GM23338 (cell line): ENCODE data around the gene SRI. TPM values are rescaled to one million over a fixed set of nuclear protein-coding genes. Genes with fewer than 3 reads are reported as not detected.

ENCODE experiments used
- ATAC-seq: fragments of 200-7000 bp; cut with Tn5 transposase; 3 replicates; pipeline ENCODE4 v1.9.1; 2020
- DNase-seq: peaks from one replicate; pipeline ENCODE4 v3.0.0-alpha.2; 2015; ENCODE audit warnings: low spot score
- H2AFZ ChIP-seq: fragments of 200-600 bp; sonication (generic); 2 replicates; pipeline ENCODE4 v1.8.0; 2016; ENCODE audit warnings: antibody characterized with exemption, mild to moderate bottlenecking, moderate library complexity
- H3F3A ChIP-seq: fragments of 200-600 bp; sonication (generic); replicated peaks from 2 replicates; pipeline ENCODE4 v1.8.0; 2017; ENCODE audit warnings: antibody characterized with exemption, mixed run types, low read depth
- H3K27ac ChIP-seq: fragments of 200-600 bp; sonication (generic); 2 replicates; pipeline ENCODE4 v1.6.1; 2016; ENCODE audit warnings: low read depth
- H3K27me3 ChIP-seq: fragments of 200-600 bp; sonication (generic); 2 replicates; pipeline ENCODE4 v1.8.0; 2016; ENCODE audit warnings: mild to moderate bottlenecking, mixed run types, moderate library complexity; ENCODE audit not compliant: insufficient read depth
- H3K36me3 ChIP-seq: fragments of 200-600 bp; sonication (generic); 2 replicates; pipeline ENCODE4 v1.8.0; 2016; ENCODE audit warnings: mild to moderate bottlenecking; ENCODE audit not compliant: insufficient read depth
- H3K4me1 ChIP-seq: fragments of 200-600 bp; sonication (generic); 2 replicates; pipeline ENCODE4 v1.8.0; 2016; ENCODE audit warnings: mild to moderate bottlenecking, moderate library complexity; ENCODE audit not compliant: insufficient read depth
- H3K4me2 ChIP-seq: fragments of 200-600 bp; sonication (generic); 2 replicates; pipeline ENCODE4 v1.7.1; 2017; ENCODE audit warnings: mixed run types
- H3K4me3 ChIP-seq: fragments of 200-600 bp; sonication (generic); 2 replicates; pipeline ENCODE4 v1.6.1; 2016; ENCODE audit warnings: mixed run types
- H3K79me2 ChIP-seq: fragments of 200-600 bp; sonication (generic); replicated peaks from 2 replicates; pipeline ENCODE4 v1.8.0; 2017; ENCODE audit warnings: mild to moderate bottlenecking; ENCODE audit not compliant: insufficient read depth
- H3K9me2 ChIP-seq: fragments of 200-600 bp; sonication (generic); 2 replicates; pipeline ENCODE4 v1.8.0; 2017; ENCODE audit not compliant: insufficient read depth
- H4K20me1 ChIP-seq: fragments of 200-600 bp; sonication (generic); replicated peaks from 2 replicates; pipeline ENCODE4 v1.8.0; 2017; ENCODE audit warnings: mild to moderate bottlenecking; ENCODE audit not compliant: insufficient read depth
- H3K27ac Mint-ChIP-seq: 2 replicates; pipeline ENCODE4 v1.8.0; 2020; ENCODE audit warnings: inconsistent platforms, mild to moderate bottlenecking, moderate library complexity, mixed read lengths
- H3K27me3 Mint-ChIP-seq: 3 replicates; pipeline ENCODE4 v1.8.0; 2022; ENCODE audit warnings: low read depth, mild to moderate bottlenecking, moderate library complexity, mixed read lengths, inconsistent platforms; ENCODE audit not compliant: insufficient read depth, poor library complexity
- H3K36me3 Mint-ChIP-seq: 3 replicates; pipeline ENCODE4 v1.8.0; 2021; ENCODE audit warnings: low read depth, mild to moderate bottlenecking, inconsistent platforms, moderate library complexity, mixed read lengths
- H3K4me1 Mint-ChIP-seq: 3 replicates; pipeline ENCODE4 v1.8.0; 2020; ENCODE audit warnings: mild to moderate bottlenecking, inconsistent platforms, mixed read lengths
- H3K4me3 Mint-ChIP-seq: 3 replicates; pipeline ENCODE4 v1.8.0; 2021; ENCODE audit warnings: moderate library complexity, mild to moderate bottlenecking, inconsistent platforms, mixed read lengths
- H3K9me3 Mint-ChIP-seq: 3 replicates; pipeline ENCODE4 v1.8.0; 2020; ENCODE audit warnings: moderate library complexity, mild to moderate bottlenecking, inconsistent platforms, mixed read lengths
- CREB1 ChIP-seq: fragments of 250-450 bp; sonication (Bioruptor Pico); IDR thresholded peaks from 2 replicates; pipeline ENCODE4 v1.5.0; 2020; ENCODE audit warnings: low read depth, mild to moderate bottlenecking, moderate library complexity
- CTCF ChIP-seq, 2 experiments: fragments of 200-600 bp in 1 of 2; sonication (generic) in 1 of 2; conservative IDR thresholded peaks; 2 replicates each; pipeline versions ENCODE4 v1.5.1 to v1.6.1; 2016 to 2017; ENCODE audit warnings: antibody characterized with exemption in 2 of 2, low read depth in 2 of 2, mild to moderate bottlenecking in 2 of 2, moderate library complexity in 1 of 2
- ETS1 ChIP-seq: IDR thresholded peaks from 2 replicates; pipeline ENCODE4 v1.6.1; 2016; ENCODE audit warnings: antibody characterized with exemption
- EZH2 ChIP-seq: fragments of 200-600 bp; sonication (generic); IDR thresholded peaks from one replicate; pipeline ENCODE4 v1.8.0; 2017; ENCODE audit warnings: antibody characterized with exemption, mild to moderate bottlenecking, low read depth; ENCODE audit not compliant: unreplicated experiment
- EZH2phosphoT487 ChIP-seq: fragments of 200-600 bp; sonication (generic); IDR thresholded peaks from one replicate; pipeline ENCODE4 v1.8.1; 2018; ENCODE audit warnings: antibody characterized with exemption; ENCODE audit not compliant: unreplicated experiment
- JUNB ChIP-seq: IDR thresholded peaks from one replicate; pipeline ENCODE4 v1.6.1; 2016; ENCODE audit warnings: antibody characterized with exemption; ENCODE audit not compliant: unreplicated experiment
- NANOG ChIP-seq: IDR thresholded peaks from 2 replicates; pipeline ENCODE4 v1.6.1; 2016; ENCODE audit warnings: antibody characterized with exemption, borderline replicate concordance
- POLR2AphosphoS5 ChIP-seq: IDR thresholded peaks from 2 replicates; pipeline ENCODE4 v1.6.1; 2016; ENCODE audit warnings: antibody characterized with exemption, low read depth
- REST ChIP-seq: IDR thresholded peaks from one replicate; pipeline ENCODE4 v1.6.1; 2018; ENCODE audit warnings: antibody characterized with exemption; ENCODE audit not compliant: unreplicated experiment
- STAT1 ChIP-seq: IDR thresholded peaks from one replicate; pipeline ENCODE4 v1.6.1; 2016; ENCODE audit warnings: antibody characterized with exemption; ENCODE audit not compliant: unreplicated experiment
- ZNF114 ChIP-seq: fragments of 250-450 bp; sonication (Bioruptor Pico); IDR thresholded peaks from 2 replicates; pipeline ENCODE4 v1.5.0; 2020; ENCODE audit warnings: mild to moderate bottlenecking, moderate library complexity
- ZNF331 ChIP-seq: fragments of 250-450 bp; sonication (Bioruptor Pico); IDR thresholded peaks from 2 replicates; pipeline ENCODE4 v1.5.0; 2020; ENCODE audit warnings: low read depth, mild to moderate bottlenecking, moderate library complexity
- ZNF462 ChIP-seq: fragments of 250-450 bp; sonication (Bioruptor Pico); IDR thresholded peaks from 2 replicates; pipeline ENCODE4 v1.5.0; 2020; ENCODE audit warnings: mild to moderate bottlenecking, moderate library complexity
- polyA plus RNA-seq: library from polyadenylated mRNA; unstranded; fragments of >200 nt; fragmentation: Nextera tagmentation; extraction: Ambion mirVana; gene quantifications from 2 replicates; pipeline ENCODE4 v1.2.1, GENCODE V29; 2016
- total RNA-seq: library from RNA; depleted of rRNA; stranded (reverse); fragments of >200 nt; shearing (Covaris generic); gene quantifications from 2 replicates; pipeline ENCODE4 v1.2.3, GENCODE V29; 2014

The SRI gene
- total and polyA plus RNA-seq, 2 experiments from 2014 or later, result 141 to 321 TPM

- Histone ChIP-seq H3K9me2 (0 out of 2 replicates have a peak, but pooled peaks cover 6% of the 10 kb centered on the region), H3K4me3 (no peak overlapping the region), H3F3A (no peaks in the 10 kb centered on the region), H3K36me3 (no peaks in the 10 kb centered on the region), H3K27ac (no peak overlapping the region), H3K79me2 (no peaks in the 10 kb centered on the region), H2AFZ (no peak overlapping the region), H3K4me2 (no peak overlapping the region), H3K4me1 (no peaks in the 10 kb centered on the region), H4K20me1 (no peaks in the 10 kb centered on the region), H3K27me3 (no peaks in the 10 kb centered on the region)
- Mint-ChIP-seq H3K36me3 (peaks cover 13% of the 10 kb centered on the region), H3K27ac (no peak overlapping the region), H3K4me1 (no peaks in the 10 kb centered on the region; the same call in 2 of the 3 replicates), H3K27me3 (peaks cover 2% of the 10 kb centered on the region), H3K4me3 (no peak overlapping the region), H3K9me3 (peaks cover 28% of the 10 kb centered on the region)
- no peak for TF ChIP-seq ZNF331 (CRISPR knock-in tag)
- TF ChIP-seq CREB1 (CRISPR knock-in tag), result no peak
- no peak for TF ChIP-seq ETS1
- no peak for TF ChIP-seq STAT1
- TF ChIP-seq ZNF462 (CRISPR knock-in tag), result no peak
- TF ChIP-seq EZH2phosphoT487, result no peak
- no peak for TF ChIP-seq JUNB
- no peak for TF ChIP-seq REST
- TF ChIP-seq EZH2, result no peak
- TF ChIP-seq NANOG, result no peak
- no peak for TF ChIP-seq CTCF (conservative IDR thresholded peaks at IDR 0.05; ENCODE audit: low read depth in 2 of 2)
- TF ChIP-seq ZNF114 (CRISPR knock-in tag), result no peak
- no peak for TF ChIP-seq POLR2AphosphoS5
- DNase-seq, result no peak
- no peak for ATAC-seq
Observed at GRCh38 chr7:88267421-88267820, 47.6 kb upstream of the SRI start.
